Measurements from ENCODE around the gene EPGN.

DNA sequence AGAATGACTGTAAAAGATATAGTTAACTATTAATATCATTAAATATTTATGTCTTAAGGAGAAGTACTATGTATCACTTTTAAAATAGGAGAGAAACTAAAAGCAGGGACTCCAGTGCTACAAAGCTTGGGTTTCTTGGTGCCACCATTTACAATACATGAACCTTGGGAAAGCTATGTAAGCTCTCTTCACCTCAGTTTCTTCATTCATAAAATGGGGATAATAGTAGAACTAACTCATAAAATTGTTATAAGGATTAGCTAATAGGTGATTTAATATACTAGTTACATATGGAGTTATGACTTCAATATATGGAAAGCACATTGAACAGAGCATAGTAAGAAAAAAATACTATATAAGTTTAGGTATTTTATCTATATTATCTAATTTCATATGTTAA, 23.7 kb downstream of the EPGN start:
- TF ChIP-seq, protein P1, sequence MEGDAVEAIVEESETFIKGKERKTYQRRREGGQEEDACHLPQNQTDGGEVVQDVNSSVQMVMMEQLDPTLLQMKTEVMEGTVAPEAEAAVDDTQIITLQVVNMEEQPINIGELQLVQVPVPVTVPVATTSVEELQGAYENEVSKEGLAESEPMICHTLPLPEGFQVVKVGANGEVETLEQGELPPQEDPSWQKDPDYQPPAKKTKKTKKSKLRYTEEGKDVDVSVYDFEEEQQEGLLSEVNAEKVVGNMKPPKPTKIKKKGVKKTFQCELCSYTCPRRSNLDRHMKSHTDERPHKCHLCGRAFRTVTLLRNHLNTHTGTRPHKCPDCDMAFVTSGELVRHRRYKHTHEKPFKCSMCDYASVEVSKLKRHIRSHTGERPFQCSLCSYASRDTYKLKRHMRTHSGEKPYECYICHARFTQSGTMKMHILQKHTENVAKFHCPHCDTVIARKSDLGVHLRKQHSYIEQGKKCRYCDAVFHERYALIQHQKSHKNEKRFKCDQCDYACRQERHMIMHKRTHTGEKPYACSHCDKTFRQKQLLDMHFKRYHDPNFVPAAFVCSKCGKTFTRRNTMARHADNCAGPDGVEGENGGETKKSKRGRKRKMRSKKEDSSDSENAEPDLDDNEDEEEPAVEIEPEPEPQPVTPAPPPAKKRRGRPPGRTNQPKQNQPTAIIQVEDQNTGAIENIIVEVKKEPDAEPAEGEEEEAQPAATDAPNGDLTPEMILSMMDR (optimal IDR thresholded peaks at IDR 0.05 in 1 of 3, IDR thresholded peaks at IDR 0.05 in 1 of 3, conservative IDR thresholded peaks at IDR 0.05 in 1 of 3; ENCODE audit: extremely low read depth in 1 of 3, insufficient read depth in 2 of 3, low read length in 3 of 3) = no peak
- TF ChIP-seq EZH2 (IDR thresholded peaks at IDR 0.05; ENCODE audit: low read length) = no peak
